Cortex of kidney (tissue), 1 donor: ENCODE measurements around the gene PREX1.

Experiments
- DNase-seq: peaks from one replicate; lab custom pipeline; 2025; lab: John Stamatoyannopoulos, UW

The PREX1 gene

DNA sequence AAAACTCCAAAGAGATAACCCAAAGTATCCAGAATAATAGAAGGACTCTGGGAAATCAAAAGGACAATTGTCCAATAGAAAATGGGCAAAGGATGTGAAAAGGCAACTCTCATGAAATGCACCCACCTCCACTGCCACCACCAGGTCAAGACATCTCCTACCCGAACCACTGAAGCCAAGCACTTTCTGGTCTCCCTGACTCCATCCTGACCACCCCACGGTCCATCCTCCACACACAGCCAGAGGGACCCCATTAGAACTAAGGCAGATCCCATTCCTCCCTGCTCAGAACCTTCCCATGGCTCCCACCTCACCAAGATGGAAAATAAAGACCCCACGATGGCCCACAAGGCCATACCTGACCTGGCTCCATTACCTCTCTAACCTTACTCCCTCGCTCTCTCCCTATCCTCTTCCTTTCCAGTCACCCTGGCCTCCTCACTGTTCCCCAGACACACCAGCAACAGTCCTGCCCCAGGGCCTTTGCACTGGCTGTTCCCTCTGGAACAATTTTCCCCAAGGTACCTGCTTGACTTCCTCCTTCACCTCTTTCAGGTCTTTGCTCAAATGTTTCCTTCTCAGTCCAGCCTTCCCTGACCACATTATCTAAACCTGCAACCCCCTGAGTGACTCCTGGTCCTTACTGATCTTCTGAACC lies 108.1 kb downstream of the PREX1 start:
- DNase-seq = no peak

DNA sequence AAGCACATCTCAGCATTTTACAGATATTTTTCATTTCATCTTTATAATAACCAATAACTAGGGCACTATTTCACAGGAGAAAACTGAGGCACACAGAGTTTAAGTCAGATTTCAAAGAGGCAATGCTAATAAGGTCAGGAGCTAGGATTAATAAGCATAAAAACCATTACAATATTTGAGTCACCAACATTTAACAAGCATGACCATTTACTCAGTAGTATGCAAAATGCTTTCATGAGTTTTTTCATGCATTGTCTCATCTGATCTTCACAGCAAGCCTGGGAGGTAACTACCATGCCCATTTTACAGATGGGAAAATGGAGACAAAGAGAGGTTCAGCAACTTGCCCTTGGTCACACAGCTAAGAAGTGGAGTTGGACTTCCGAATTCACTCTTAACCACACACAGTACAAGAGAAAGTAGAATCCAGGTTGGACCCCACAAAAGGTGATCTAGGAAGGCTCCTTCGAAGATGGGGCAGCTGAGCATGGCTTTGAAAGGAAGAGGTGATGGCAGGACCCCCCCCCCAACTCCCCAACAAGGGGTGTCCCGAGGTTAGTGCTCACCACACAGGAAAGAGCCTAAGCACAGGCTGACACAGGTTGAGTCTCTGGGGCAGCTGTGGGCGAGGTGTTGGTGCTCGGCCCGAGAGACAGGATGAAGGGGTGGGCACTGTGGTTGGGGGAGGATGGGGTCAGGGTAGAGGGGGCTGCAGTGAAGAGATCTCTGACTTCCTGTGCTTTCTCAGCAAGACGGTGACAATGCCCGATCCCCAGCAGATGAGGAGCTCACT lies 108.8 kb downstream of the PREX1 start:
- DNase-seq = no peak

DNA sequence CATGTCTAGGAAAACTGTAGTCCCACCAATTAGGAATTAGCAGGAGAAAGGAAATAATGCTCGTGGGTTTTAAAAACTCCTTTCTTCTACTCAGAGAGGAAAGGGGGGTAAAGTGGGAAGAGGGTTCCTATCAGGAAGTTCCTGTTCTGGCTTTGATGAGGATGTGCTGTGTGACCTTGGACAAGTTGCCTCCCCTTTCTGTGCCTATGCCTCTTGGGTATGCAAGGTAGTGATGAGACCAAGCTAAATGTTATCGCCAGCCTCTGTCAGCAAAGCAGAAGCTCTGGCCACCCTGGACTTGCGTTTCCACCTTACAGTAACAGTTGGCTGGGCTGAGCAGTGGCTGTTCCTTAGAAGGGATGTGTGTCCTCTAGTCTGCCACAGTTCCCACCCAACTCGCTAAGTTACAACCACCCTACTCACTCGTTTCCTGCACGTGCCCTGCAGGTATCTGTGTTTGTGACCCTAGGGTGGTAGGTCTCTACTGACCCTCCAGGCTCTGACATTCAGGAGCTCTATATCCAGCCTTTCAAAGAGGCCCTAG lies 110.0 kb downstream of the PREX1 start:
- no peak for DNase-seq

DNA sequence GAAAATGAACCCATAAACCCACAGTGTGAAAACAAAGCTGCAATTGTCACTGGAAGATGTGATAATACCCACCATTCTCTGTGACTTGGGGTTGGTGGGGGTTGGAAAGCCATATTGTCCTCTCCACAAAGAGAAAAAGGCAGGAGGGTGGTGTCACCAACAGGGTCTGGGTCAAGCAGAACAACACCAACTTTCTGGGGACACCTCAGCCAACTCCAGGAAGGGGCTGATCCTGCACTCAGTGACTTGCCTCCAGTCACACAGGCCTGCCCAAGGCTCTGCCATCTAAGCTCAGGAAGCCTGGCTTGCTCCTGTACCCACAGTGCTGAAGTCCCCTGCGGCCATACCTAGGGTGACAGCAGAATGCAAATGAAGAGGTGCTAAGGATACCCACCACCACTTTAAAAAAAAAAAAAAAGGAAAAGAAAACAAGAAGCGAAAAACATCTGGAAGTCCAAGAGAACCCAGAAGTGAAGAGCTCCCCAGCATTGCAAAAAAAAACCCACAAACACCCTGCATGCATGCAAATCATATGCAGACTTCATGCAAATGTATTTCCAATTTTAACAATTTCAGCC lies 110.6 kb downstream of the PREX1 start:
- no peak for DNase-seq

DNA sequence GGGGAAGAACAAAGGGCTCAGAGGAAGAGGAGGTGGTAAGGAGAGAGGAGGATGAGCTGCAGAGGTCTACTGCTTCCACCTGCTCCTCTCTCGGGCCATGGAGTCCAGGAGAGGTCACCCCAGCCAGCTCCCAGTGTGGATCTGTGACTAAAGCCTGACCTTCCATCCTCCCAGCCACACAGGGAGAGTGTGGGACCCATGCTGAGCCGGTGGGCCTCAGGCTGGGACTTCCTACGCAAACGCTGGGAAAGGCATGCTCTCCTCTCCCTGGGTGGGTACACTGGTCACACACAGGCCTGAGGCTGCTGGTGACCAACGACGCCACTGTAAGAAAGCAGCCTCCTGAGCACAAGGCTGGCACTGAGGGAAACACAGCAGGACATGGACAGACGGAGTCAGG lies 111.3 kb downstream of the PREX1 start:
- DNase-seq = no peak

DNA sequence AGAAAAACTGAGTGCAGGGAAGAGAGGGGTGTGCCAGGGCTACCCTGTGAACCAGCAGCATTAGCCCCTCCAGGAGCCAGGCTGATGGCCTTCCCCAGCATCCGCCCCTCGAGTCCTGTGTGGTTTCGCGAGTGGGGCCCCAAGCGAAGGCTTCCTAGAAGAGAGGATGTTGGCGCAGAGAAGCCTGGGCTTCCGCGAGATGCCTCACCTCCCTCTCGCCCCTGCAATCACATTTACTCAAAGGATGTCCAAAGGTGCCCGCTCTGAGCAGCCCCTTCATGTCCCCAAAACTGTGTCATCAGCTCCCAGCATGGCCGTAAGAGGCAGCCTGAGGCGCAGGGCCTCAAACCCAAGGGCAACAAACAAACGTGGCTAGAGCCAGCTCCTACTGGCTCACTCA lies 111.7 kb downstream of the PREX1 start:
- no peak for DNase-seq

DNA sequence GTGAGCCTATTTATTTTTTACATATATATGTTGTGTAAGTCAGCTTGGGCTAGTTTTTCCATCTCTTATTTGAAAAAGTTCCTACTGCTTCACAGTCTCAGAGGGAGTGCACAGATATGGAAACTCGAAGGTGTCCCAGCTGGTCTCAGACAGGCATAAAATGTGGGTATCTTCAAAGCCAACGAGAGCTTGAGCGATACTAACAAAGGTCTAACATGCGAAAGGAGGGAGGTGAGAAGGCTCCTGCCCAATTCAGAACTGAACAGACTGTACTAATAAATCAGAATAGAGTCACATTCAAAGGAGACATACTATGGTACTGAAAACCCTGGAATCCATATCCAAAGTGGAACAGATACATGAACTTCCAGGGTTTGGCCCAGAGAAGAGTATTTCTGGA lies 113.0 kb downstream of the PREX1 start:
- no peak for DNase-seq

DNA sequence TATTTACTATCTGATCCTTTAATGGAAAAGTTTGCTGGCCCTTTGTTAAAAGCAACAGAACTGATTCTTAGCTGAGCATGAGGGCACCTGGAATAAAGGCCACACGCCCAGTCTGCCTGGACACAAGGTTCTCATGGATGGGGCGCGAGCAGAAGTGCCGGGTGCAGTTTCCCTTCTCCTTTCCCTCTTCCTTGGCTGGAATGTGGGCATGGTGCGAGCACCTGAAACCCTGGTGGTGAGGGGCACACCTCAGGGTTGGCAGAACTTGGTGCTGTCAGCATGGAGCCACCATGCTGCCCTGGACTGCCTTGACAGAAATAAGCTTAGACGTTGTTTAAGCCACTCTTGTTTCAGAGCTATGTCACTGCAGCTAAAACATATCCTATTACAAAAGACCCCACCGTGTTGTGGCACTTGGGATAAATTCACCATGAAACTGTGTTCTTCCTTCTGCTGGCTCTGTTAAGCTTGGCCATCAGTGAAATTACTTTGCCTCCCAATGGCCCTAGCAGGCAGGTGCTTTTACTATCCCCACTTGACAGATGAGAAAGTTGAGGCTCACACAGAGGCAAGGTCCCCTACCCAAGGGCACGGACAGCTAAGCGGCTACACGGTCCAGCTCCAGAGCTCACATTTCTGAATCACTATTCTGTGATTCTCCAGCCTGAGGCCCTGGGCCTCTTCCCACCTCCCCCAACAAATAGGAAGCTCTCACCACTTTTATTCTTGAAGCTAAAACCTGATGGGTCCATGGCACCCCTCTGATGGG lies 115.9 kb downstream of the PREX1 start:
- no peak for DNase-seq

DNA sequence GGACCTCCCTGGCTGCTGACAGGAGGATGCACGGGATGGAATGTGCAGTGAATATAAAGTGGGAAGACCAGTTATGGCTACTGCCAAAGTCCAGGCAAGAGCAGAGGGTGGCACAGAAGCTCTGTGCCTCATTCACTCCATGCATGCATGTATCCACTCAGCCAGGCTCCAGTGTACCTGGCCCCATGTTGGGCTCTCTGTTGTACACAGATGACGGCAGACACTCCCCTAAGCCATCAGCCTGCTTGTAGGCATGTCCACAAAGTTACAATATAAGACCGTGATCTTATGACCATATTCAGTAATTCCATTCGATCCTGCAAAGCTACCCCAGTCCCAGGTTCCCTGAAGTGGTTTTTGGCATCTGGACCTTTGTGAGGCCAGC lies 116.8 kb downstream of the PREX1 start:
- no peak for DNase-seq

DNA sequence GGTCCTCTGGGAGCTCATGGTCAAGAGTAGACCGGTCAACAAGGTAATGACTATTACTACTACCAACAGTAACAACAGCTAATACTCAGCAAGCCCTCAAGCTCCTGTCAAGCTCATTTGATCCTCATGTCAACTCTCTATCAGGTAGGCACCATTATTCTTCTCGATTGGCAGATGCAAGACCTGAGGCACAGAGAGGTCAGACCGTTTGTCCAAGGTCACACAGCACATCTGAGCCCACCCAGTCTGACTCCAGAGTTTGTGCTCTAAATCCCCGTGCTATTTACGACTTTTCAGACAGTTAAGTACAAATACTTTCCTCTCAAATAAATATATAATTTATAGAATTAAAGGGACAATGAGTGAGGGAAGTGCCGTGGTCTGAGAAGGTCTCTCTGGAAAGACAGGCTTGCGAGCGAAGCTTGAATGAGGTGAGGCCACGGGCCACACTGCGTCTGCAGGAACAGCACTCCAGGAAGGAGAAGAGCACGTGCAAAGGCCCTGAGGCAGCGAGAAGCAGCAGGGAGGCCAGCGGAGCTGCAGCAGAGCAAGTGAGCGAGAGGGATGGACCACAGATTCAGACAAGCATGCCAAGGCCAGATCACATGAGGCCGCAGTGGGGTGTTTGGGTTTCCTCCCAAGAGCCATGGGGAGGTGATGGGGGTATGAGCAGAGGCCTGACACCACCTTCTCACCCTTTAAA lies 117.3 kb downstream of the PREX1 start:
- DNase-seq = no peak

DNA sequence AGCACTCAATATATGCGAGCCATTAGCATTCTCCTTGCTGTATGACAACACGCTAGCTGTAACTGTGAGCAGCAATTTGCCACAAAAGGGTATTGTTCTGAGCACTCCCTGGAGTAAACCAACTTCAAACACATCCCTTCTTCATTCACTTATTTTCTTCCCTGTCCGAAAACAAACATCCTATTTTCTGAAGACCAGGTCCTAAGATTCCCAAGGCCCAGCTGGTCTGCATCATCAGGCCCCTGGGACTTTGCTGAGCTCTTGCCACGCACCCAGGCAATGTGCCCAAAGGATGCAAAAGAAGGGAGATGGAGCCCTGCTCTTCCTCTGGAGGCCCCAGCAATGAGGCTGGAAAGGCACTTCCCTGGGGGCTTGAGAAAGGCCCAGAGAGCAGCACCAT lies 118.1 kb downstream of the PREX1 start:
- DNase-seq = no peak

DNA sequence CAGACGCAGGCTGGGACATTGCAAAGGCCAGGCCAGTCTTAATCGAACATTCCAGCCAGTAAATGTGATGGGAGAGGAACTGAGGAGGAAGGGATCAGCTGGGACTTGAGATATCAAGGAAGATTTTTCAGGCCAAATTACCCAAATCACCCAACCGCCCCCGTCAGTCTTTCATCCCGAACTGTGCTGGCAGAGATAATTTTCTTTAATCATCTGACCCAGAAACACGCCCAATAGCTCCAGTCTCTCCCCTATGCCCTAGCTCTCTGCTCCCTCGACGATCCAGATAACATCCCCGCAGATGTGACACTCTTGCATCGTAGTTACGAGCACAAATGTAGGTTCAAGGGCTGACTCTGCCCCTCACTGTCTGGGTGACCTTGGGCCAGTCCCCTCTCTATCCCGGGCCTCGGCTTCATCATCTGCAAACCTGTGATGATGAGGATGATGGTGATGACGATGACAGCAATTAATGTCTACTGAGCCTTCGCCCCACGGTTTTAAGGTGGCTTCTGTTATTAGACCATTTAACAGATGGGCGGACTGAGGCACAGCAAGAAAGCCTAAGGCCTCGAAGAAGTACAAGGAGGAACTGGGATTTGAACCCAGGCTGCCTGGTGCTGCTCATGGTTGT lies 118.6 kb downstream of the PREX1 start:
- DNase-seq = no peak

DNA sequence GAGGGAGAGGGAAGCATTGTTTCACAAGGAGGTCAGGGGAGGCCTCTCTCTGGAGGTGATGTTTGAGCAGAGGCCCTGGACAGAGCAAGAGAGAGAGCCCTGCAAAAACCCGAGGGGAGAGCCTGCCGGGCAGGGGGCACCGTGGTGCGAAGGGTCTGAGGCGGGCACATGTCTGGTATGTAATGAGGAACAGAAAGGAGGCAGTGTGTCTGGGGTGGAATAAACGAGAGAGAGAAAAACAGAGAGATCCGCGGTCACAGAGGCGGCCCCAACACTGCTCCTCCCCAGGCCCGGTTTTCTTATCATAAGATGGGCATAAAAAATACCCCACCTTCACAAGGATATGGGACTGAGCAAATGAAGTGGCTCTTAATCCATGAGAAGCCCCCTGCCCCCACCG lies 119.2 kb downstream of the PREX1 start:
- DNase-seq = no peak

DNA sequence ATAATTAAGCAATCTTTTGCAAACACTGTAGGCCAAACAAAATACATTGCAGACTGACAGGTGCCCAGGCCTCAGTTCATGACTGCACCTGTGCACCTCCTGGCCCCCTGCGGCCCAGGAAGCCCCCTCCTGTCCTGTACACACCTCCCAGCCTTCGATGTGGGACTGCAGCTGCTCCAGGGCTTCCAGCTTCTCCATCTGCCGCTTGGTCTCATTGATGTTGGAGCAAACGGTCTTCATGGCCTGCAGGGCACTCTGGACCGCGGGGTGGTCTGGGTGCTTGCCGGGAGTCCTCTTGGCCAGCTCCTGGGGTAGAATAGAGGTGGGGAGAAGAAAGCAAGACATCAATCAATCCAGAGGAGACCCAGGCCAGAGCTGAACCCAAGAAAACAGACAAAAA lies 119.7 kb downstream of the PREX1 start:
- no peak for DNase-seq

DNA sequence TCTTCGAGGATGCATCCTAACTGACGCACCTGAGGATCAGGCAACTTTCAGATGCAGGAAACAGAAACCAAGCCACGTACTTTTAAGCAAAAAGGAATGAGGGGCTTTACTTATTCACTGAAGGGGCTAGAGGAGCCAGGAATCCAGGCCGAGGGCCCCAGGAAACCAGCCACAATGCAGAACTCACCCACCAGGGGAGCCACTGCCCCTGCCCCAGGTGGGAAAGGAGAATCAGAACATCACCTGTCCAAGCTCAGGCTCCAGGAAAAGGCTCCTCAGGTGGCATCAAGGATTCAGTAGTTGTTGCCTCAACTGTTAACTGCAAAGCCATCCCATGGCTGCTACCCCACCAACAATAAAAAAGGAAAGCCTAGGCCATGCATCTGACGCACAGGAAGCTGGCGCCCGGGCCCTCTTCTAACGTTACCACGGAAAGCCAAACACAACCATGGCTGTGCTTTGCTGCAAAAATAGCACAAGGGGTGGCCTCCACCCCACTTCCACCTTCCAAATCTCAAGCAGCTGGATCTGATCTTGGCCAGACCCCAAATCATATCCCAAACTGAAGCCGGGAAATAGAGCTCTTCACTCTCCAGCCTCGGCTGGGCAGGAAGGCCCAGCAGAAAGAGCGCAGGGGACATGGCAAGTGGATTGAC lies 121.0 kb downstream of the PREX1 start:
- DNase-seq = no peak

DNA sequence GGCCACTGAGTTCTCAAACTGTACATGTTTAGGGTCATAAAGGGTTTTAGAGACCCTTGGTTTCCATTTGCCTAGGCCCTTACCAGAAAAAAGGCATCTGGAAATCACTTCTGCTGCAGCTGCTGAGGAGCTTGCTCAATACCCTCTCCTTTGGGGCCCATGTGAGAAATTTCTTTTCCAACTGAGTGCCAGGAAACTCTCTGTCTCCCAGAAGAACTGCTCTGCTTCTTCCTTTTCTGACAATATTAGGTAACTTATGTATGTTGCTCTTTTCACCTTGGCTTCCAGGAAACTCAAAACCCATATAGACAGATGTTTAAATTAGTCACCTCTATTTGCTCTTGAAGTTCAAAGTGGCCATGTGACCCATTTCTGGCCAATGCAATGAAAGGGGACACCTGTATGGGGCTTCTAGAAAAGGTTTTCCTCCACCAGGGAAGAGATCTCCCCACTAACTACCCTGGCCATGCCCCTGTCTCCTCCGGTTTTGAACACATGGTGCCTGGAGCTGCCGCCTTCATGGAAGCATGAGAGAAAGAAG lies 121.6 kb downstream of the PREX1 start:
- DNase-seq = no peak

DNA sequence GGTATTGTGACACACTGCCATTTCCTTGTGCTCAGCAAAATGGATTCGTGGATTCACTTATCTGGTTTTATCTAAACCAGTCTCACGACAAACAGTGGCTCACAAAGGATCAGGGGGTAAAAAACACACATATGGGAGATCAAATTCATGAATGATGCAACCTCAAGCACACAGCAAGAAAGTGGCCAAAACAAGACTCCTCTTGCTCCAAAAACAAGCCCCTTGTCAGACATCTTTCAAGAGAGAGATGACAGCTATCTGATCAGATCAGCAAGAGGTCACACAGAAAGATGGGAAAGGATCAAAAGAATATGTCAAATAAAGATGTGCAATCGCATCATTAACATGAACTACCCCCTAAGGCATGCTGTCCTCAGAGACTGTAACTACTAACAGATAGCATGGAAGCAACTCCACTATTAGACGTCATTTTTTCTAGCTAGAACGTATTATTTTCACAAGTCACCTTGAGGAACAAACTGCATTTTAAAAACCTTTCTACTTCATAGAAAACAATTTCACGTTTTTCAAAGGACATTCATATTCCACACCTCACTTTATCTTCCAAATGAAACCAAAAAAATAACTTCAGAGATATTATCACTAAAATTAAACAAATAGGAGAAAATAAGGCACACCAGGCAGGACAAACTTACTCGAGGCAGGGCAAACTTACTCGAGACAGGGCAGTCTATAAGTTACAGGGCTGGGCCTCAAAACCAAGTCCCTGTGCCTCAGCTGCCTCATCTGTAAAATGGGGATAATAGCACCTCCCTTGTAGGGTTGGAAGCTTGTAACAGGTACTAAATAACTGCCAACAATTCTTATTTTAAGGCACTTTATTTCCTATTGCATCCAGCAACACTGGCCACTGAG lies 122.3 kb downstream of the PREX1 start:
- DNase-seq = no peak

DNA sequence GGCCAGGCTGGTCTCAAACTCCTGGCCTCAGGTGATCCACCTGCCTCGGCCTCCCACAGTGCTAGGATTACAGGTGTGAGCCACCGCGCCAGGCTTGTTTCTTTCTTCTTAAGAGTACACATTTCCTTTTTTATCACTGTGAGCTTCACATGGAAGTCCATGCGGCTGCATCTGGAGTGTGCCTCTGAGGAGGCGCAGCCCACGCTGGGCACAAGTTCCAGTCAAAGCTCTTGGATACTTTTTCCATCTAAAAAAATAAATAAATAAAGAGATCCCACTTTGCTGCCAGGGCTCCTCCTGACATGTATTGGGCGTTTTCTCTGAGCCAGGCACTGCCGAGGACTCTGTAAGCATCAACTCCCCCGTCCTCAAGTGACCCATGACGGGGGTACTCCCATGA lies 123.0 kb downstream of the PREX1 start:
- DNase-seq = no peak

DNA sequence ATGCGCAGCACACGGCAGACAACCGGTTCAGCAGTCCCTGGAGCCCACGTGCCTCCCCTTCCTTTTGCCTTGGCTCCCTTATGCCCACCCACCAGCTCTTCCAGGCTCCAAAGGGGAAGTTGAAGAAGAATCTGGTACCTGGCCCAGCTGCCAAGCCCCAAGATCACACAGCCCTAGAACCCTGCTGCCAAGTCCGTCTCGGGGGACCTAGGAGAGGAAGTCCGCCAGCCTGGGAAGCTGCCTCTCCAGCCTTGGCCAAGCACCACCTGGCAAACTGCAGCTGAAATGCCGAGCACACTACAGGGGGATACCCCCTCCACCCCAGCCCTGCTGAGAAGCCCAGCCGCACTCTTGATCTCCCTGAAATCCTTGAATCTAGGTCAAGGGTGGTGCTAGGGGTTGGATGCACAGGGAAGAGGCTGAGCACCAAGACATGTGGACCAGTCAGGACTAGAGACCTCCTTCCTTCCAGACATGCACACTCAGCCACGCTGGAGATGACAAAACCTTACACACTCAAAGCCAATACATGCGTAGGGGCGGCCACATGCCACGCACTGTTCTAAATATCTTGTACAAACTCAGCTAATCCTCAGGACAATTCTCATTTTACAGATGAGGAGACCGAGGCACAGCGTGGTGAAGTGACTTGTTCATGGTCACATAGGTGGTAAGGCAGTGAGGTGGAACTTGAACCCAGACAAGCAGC lies 124.1 kb downstream of the PREX1 start:
- DNase-seq = no peak
